NCI-H146 (cell line): ENCODE measurements around the gene UCHL3.
A peak's percentile ranks its signal among the peaks of the same experiment; 100 is the strongest.
"Not testable (repeated sequence)": the region's sequence is repeated elsewhere in the genome, so short reads cannot be mapped to it uniquely, and the experiment has no call there.

Experiments used
- DNase-seq: peaks from one replicate; lab custom pipeline; 2025; lab: John Stamatoyannopoulos, UW

Gene UCHL3

DNA sequence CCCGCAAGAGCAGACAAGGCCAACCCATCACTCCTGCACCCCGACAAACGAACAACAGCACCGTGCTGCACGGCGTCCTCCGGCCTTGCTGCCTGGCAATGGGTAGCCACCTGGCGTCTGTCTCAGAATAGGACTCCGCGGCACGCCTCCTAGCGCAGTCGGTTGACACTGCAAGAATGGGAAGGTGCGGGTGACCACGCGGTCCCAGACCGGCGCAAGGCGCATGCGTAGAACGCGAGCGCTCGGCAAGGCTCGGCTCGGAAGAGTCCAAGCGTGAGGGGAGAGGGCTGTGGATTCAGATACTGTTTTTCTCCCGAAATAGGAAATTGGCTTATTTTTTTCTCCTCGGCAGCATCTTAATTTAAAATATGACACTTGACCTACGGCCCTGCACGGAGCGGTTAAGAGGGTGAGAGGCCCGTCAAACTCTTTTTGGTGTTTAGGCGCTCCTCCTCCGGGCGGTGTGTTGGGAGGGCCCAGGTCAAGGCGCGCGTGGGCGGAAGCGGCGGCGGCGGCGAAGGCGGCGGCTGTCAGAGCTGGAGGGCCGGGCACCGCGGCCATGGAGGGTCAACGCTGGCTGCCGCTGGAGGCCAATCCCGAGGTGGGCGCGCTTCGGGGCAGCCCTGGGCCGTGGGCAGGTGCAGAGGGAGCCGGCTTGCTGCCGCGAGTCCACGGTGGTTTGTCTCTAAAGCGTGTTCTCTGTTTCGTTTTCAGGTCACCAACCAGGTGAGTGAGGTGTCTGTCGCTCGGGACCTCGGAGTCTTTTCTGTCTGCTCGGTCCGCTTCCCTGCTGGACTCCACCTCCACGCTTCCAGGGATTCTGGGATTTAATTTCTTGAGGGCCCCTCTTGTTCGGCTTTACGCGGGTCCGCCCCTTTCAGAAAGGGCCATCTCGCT lies at the start of gene UCHL3:
Gene UCHL3 (plus strand): TSS at position 530 of the 897 bp plus-strand sequence. CDS start 30 bp downstream, at position 560.
- peak; percentile 98 for DNase-seq

- no peak for DNase-seq
Measured at GRCh38 chr13:75505327-75505726, 44.3 kb upstream of the UCHL3 start.

- no peak for DNase-seq
Measured at GRCh38 chr13:75506018-75506417, 43.6 kb upstream of the UCHL3 start.

GRCh38 chr13:75507027-75508001 lies 42.3 kb upstream of the UCHL3 start:
- DNase-seq: no peak

DNA sequence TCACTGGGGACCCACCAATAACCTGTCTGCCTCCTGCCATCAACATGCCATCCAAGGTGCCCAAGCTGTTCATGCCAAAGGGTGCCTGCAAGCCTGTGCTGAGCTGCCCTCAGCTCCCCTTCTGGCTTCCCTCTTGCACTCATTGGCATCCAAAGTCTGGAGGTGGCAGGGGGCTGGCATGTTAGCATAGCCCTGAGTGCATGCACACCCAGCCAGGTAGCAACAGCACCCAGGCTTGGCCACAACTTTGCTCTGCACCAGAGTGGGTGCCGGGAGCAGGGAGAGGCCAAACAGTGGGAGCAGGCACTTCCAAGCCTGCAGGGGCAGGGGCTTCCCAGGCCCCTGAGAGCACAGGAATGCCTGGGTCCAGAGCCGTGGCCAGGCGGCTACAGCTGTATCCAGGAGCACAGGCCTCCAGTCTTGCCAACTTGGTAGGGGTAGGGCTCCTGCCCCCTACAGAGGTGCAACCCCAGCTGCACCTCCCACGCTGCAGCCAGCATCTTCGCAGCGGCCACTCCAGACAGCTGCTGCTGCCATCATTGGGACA lies 41.5 kb upstream of the UCHL3 start:
- no peak for DNase-seq

DNA sequence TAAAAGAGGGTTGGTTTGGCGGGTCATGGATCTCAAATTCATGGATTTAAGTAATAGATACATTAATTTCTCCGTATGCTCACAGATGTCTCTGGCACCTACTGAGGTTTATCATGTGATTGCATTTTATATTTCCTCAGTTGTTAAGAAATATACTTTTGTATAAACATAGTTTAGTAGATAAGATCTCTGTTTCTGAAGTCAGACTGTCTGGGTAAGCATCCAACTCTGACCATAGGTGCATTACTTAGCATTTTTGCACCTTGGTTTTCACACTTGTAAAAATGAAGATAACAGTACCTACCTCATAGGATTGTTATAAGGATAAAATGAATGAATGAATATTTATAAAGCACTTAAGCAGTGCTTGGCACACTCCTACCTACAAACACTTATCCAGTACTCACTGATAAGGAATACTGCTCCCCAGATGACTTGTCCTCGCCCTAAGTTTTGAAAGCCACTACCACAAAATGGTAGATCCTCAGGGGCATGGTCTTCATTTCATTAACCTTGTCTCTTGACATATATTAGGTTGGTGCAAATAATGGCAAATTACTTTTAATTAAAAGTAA lies 38.5 kb upstream of the UCHL3 start:
- DNase-seq: no peak

GRCh38 chr13:75512253-75512652 lies 37.3 kb upstream of the UCHL3 start:
- DNase-seq: no peak

DNA sequence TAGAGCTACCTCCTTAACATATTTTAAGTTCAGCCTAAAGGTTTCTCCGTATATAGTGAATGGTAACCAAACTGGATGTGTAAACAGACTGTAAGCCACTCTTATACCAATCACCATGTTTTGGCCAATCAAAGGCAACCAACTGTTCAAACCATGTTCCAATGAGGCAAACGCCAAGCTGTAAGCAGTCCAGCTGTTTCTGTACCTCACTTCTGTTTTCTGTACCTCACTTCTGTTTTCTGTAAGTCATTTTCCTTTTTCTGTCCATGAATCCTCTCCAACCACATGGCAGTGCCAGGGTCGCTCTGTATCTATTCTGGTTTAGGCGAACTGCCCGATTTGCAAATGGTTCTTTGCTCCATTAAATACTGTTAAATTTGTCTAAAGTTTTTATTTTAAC lies 36.3 kb upstream of the UCHL3 start:
- DNase-seq: no peak

DNA sequence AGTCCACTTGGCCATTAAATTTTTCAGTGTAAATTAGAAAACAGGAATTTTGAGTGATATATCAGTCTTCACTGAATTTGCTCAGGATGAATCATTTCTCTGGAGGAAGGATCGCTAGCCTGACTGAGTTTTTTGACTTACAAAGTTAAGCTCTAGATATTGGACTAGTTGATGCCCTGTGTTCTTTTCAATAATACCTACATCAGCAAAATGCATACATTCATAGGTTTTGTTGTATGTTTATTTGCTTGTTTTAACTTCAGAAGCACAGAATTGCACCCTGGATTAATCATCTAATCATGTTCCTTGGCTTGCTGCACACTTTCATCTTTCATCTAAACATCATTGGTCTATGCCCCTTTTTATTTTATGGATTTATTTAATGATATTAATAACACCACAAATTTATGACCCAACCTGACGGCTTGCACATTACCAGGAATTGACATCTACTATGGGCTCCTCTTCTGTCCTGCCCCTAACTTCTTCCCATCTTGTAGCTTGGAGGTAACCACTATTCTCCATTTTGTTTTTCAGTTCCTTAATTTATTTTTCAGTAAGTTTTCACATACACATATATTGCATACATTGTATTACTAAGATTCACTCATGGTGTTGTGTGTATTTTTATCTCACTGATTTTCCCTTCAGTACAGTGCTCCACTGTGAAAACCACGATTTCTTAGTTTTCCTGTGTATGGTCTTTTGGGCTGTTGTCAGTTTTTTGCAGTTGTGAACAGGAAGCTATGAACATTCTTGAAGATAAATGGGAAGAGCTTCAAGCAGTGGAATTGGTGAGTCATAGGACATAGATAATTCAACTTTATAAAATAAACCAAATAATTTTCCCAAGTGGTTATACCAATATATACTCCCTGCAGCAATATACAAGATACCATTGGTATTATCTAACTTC lies 35.3 kb upstream of the UCHL3 start:
- no peak for DNase-seq

DNA sequence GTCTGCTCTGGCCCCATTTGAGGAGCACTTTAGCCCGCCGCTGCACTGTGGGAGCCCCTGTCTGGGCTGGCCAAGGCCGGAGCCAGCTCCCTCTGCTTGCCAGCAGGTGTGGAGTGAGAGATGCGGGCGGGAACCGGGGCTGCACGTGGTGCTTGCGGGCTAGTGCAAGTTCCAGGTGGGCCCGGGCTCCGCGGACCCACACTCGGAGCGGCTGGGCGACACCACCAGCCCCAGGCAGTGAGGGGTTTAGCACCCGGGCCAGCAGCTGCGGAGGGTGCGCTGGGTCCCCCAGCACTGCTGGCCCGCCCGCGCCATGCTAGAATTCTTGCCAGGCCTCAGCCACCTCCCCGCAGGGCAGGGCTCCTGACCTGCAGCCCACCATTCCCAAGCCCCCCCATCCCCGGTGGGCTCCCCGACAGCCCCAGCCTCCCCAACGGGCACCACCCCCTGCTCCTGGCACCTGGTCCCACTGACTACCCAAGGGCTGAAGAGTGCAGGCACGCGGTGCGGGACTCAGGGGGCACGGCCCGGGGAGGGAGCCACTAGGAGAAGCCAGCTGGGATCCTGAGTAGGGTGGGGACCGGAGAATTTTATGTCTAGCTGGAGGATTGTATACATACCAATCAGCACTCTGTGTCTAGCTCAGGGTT lies 31.0 kb upstream of the UCHL3 start:
- DNase-seq: no peak

DNA sequence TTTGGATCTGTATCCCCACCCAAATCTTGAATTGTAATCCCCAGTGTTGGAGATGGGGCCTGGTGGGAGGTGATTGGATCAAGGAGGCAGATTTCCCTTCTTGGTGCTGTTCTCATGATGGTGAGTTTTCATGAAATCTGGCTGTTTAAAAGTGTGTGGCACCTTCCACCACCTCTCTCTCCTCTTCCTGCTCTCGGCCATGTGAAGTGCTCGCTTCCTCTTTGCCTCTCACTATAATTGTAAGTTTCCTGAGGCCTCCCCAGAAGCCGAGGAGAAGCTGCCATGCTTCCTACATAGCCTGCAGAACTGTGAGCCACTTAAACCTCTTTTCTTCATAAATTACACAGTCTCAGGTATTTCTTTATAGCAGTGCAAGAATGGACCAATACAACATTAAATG lies 27.6 kb upstream of the UCHL3 start:
- DNase-seq: no peak

- no peak for DNase-seq
Measured at GRCh38 chr13:75530549-75530961, 19.0 kb upstream of the UCHL3 start.

GRCh38 chr13:75533861-75534260 lies 15.7 kb upstream of the UCHL3 start:
- DNase-seq: no peak

DNA sequence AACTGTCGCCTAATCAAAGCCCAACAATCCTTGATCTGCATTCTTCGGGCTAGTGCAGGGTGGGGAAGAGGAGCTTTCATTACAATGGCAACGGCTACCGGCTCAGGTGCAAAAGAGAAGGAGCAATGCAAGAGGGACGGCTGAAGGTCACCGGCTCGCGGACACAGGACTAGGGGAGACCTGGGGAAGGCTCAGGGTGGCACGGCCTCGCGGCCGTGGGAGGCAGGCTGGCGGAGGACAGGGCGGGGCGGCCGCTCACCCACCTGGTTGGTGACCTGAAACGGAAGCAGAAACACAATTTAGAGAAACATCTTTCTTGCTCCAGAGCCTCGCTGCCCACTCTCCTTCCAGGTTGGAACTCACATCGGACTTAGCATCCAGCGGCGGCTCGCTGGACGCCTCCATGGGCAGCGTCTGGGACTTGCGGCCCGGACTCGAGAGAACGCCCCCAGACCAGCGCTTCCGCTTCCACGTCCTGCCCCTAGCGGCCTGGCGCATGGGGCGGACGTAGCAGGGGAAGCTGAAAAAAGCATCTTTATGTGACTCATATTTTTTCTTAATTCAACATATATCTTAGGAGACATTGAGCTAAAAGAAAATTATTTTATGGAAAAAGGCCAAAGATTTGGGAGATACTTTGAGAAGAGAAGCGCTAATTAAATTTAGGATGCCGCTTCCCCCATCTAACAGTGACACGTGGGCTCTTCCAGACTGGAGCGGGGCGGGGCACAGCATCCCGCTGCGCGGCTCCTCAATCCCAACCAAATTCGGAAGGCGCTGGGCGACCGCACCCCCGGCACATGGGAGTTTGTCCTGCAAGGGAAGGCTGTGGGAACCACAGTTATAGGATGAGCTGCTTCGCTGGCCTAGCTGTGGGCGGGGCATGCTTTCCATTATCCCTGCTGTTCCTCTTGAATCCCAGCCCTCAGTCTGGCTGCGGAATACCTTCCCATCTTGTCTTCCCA lies 11.9 kb upstream of the UCHL3 start, which contains the start of gene COMMD6:
Gene COMMD6 (minus strand): TSS at position 441 of the 965 bp plus-strand sequence. CDS start 36 bp downstream, at position 405.
- DNase-seq: peak; percentile 98

DNA sequence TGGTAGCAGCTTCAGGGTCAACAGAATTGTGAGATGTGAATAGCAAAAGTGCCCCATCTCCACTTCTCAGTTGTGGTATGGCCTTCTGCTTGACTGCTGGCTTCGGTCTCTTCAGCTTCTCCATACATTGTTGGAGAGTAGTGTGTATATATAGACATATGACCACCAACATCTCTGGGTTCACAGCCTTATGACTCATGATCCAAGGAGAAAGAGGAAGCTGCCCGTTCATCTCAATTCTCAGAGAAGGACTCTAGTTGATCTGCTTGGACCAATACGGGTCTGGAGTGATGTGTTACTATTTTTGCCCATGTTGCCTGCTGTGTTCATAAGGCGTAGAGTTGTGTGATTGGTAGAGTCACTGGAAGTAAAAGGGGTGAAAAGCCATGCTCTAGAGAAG lies 8.3 kb upstream of the UCHL3 start:
- no peak for DNase-seq

DNA sequence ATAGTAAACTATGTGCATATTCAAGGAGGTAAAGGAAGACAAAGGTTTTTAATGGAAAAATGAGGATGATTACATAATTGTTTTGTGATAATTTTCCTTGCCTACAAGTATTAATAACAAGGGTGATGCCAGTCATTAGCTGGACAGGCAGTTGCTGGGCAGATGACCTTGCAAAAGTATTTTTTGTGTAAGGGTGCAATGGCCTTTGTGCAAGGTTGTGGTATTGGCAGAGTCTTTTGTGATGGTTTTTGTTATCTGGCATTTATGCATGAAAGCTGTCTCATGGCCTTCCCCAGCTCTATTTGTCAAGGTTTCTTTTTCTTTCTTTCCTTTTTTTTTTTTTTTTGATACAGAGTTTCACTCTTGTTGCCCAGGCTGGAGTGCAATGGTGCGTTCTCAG lies 7.6 kb upstream of the UCHL3 start:
- DNase-seq: no peak

DNA sequence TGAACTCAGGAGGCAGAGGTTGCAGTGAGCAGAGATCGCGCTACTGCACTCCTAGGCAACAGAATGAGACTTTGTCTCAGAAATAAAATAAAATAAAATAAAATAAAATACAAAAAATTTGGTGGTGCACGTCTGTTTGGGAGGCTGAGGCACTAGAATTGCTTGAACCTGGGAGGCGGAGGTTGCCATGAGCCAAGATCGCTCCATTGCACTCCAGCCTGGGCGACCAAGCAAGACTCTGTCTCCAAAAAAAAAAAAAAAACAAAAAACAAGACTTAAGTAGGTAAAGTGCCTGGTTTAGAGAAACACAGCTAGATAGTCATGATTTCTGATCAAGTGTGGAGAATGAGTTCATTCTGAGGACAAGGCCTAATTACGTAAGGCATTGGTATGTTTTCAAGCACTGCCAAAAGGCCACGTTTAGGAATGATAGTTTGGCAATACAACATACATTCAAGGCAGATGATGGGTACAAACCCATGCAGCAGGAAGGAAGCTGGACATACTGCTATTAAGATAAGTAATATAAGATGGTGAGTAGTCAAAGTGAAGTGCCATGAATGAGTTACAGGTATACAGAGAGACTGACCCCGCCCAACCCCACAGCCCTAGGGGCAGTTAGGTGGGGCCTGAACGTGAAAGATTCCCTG lies 4.8 kb upstream of the UCHL3 start:
- no peak for DNase-seq

DNA sequence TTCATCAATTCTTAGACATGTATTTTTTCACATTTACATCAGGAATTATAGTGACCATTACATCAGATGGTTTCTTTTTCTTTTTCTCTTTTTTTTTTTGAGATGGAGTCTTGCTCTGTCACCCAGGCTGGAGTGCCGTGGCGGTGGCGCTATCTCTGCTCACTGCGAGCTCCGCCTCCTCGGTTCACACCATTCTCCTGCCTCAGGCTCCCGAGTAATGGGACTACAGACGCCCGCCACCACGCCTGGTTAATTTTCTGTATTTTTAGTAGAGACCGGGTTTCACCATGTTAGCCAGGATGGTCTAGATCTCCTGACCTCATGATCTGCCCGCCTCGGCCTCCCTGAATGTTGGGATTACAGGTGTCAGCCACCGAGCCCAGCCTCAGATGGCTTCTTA lies 4.2 kb upstream of the UCHL3 start:
- DNase-seq: not testable (repeated sequence)

- no peak for DNase-seq
Measured at GRCh38 chr13:75547917-75548316, 1.7 kb upstream of the UCHL3 start.
